Stimulated activated naive CD8-positive, alpha-beta T cell treated with anti-CD3 and anti-CD28 coated beads, Interleukin-15, Interleukin-2, amounts not matched to agents 100 U/mL and 50 U/mL, for 24 hours (primary cell): ENCODE measurements around the gene OR11L1.

Source experiments
- ATAC-seq: fragments of 150-1000 bp; cut with Tn5 transposase; one replicate; pipeline ENCODE4 v1.10.0; 2021
- DNase-seq: peaks from one replicate; pipeline ENCODE4 v3.0.0; 2021

OR11L1 gene, protein sequence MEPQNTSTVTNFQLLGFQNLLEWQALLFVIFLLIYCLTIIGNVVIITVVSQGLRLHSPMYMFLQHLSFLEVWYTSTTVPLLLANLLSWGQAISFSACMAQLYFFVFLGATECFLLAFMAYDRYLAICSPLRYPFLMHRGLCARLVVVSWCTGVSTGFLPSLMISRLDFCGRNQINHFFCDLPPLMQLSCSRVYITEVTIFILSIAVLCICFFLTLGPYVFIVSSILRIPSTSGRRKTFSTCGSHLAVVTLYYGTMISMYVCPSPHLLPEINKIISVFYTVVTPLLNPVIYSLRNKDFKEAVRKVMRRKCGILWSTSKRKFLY

DNA sequence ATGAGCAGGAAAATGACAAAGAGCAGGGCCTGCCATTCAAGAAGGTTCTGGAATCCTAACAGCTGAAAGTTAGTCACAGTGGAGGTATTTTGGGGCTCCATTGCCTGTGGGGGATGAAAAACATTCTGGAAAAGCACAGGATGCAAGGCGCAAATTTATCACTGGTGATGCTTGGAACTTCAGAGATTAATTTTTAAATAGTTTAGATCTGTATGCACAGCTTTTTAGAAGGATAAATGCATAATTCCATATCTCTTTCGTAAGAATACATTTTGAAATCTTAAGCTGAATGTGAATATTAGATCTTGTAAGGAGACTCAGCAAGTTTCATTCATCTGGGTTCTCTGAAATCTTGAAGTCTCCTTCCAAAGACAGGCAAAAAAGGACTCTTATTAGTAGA is at the start of gene OR11L1:
Gene OR11L1 (minus strand): TSS at position 101 of the 400 bp plus-strand sequence. CDS start 0 bp downstream, at position 101.
- no peak for DNase-seq
- no peak for ATAC-seq

DNA sequence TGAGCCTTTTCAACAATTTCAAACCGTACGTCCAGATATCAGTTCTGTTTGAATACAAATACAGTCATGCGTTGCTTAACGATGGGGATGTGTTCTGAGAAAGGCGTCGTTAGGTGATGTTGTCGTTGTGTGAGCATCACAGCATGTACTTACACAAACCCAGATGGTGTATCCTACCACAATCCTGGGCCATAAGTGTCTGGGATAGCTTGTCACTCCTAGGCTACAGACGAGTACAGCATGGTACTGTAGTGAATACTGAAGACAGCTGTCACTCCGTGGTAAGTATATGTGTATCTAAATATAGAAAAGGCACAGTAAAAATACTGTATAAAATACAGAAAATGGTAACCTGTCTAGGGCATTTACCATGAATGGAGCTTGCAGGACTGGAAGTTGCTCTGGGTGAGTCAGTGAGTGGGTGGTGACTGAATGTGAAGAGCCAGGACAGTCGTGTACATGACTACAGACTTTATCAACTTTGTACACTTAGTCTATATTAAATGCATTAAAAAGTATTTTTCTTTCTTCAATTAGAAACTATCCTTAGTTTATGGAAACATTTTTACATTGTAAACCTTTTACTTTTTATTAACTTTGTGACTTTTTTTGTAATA is 43.2 kb upstream of the OR11L1 start:
- no peak for ATAC-seq
- no peak for DNase-seq

DNA sequence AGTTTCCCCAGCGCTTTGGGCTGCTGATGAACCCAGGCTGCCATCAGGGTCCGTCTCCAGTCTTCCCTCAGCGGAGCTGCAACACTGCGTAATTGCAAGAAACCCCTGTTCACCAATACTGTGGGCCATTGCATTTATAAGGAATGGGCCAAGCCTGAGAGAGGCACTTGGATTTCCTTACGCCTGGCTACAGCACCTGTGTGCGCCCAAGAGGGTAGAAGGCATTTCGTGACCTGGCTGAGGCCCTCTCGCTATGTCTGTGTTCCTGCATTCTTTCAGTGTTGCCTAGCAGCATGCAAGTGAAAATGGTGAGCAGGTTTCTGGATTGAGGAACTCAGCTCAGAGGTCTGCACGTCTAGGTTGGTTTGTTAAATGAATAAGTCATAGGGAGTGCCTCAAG is 41.6 kb upstream of the OR11L1 start:
- no peak for ATAC-seq
- no peak for DNase-seq

DNA sequence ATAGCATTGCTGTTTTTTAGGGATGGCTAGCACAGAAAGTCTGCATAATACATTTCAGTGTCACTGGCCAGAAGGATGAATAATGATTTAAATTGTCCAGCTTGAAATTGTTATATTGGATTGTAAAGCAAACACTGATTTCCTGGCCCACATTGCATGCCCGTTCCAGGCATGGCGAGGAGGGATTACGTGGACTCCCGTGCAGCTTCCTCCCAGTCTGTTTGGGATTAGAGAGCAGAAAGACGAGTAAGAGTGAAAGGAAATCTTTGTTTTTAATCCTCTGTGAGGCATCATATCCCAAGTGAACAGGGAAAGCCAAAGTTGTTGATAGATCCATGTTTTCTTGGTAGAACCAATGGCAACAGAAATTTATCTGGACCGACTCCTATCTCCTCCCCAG is 23.7 kb upstream of the OR11L1 start:
- ATAC-seq, result no peak
- no peak for DNase-seq

DNA sequence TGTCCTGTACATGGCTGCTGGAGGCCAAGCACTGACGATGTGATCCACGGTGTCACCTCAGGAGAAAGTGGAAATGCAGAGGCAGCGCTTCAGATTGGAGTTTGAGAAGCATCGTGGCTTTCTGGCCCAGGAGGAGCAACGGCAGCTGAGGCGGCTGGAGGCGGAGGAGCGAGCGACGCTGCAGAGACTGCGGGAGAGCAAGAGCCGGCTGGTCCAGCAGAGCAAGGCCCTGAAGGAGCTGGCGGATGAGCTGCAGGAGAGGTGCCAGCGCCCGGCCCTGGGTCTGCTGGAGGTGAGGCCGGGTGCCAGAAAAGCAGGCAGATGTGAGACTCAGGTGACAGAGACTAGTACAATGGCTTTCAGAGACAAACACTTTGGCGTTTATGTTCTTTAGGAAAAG is 22.9 kb upstream of the OR11L1 start:
- DNase-seq, result no peak
- no peak for ATAC-seq

DNA sequence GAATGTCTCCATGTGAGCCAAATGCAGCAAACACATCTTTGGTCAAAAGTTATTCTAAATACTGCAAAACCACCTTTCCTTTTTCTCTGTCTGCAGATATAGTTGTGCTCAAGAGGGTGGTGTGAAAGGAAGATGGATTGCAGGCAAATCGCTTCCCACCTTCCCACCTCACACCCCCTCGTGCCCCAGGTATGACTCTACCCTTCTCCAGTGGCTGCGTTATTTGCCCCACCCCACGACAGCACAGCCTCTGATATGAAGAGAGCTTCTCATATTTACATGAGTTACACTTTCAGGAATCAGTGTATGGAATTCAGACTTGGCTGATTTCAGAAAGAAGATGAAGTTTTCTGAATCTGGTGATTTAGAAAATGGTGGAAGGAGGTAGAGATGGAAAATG is 21.1 kb upstream of the OR11L1 start:
- no peak for DNase-seq
- ATAC-seq, result no peak

DNA sequence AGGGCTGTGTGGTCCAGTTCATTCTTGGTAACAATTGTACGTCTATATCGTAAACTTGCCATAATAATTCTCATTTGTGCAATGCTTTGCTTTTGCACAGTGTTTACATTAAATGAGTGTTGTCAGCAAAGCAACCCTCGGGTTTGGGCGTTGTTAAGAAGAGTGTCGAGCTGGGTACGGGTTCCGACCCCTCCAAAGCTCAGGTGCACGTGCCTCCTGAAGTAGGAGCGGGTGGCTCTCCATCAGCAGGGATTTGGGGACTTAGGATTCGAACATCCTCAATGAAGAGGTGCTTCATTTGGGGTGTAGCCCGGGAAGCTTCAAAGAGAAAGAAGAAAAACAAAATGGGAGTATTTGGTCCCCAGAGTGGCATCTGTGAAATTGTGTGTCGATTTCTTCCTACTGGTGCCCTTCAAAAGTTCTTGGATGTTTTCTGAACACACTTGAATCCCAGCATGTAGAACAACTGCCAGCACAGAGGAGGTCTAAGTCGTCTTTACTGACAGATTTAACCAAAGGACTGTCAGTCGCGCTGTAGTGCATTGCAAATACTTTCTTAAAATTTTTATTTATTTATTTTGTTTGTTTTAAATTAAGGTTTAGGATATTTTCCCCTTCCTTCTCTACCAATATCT is 16.4 kb upstream of the OR11L1 start:
- DNase-seq (no peak), ATAC-seq (no peak)

DNA sequence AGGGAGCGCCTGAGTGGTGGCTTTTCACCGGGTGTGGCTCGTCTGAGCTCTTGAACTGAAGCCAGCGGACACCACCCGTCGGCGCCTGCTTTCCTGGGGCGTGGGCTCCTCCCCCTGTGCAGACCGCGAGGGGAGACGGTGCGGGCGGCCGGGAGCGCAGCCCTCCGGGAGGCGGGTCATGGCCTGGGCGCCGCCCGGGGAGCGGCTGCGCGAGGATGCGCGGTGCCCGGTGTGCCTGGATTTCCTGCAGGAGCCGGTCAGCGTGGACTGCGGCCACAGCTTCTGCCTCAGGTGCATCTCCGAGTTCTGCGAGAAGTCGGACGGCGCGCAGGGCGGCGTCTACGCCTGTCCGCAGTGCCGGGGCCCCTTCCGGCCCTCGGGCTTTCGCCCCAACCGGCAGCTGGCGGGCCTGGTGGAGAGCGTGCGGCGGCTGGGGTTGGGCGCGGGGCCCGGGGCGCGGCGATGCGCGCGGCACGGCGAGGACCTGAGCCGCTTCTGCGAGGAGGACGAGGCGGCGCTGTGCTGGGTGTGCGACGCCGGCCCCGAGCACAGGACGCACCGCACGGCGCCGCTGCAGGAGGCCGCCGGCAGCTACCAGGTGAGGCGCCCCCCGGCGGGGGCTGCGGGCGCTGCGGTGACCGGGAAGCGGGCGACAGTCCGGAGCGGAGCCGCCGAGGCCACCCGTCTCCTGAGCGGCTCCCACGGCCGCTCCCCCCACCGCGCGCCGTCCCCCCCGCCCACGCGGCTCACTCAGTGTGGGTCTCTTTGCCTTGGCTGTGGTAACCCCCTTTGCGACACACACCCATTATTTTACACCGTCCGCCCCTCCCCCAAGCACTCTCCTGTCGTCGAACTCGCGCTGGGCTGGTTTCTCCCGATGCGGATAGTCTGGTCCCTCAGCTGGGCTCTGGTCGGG is 15.6 kb upstream of the OR11L1 start, which contains the start of gene TRIM58:
Gene TRIM58 (plus strand): TSS at position 119 of the 916 bp plus-strand sequence. CDS start 60 bp downstream, at position 179.
- ATAC-seq (peak; percentile 82), DNase-seq (peak; percentile 50)

DNA sequence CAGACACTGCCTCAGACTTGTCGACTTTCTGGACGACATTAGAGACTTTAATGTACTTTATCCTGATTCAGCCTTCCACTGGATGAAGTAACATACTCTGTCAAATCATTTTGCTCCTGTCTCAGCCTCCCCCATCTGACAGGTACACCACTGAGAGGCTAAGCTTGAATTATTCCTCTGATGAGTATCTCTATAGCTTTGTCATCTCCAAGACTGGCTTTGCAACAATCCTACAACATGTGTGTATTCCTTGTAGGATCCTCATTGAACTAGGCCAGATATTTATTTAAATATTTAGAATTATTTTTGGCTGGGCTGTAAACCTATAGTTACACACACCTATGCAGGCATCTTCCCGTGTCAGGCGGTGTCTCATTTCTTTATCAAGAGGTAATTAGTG is 14.2 kb upstream of the OR11L1 start:
- no peak for DNase-seq
- no peak for ATAC-seq

DNA sequence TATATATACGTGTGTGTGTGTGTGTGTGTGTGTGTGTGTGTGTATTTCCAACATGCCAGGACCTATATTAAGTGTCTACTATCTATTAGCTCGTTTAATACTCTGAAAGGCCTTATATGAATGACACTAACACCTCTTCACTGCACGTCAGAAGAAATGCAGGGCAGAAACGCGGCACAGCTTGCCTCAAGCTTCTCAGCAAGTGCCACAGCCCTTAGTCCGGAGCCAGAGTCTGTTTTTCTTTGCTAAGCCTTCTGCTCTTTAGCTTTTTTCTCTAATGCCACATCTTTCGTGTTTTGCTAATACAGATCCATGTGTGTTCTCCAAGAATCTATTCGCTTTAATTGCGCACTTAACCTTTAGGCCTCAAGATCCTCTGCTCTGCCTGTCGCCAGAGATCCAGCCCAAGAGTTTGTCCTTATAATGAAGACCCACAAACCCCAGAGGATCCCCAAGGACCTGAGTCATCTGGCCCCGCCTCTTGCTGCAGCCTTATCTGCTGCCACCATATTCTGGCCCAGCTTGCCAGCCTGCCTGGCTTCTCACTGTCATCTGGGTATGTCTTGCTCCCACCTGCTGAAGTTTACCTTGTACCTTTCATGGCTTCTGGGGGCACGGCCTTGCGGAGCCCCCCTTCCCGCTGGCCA is 13.3 kb upstream of the OR11L1 start:
- ATAC-seq (no peak), DNase-seq (no peak)

DNA sequence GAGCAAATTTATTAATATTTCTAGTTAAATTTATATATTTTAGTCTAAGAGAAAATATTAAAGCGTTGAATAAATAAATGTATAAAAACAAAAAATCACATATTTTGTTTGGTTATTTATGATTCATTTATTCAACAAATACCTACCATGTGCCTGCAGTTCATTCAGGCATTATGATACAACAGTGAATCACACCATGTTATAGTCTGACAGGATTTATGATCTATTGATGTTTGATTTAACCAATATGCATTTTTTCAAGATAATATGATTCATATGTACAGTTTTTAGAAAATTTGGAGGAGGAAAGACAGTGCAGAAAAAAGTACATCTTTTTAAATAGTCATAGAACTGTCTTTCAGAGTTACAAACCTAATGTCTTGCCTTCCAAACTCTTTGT is 7.9 kb upstream of the OR11L1 start:
- no peak for DNase-seq
- ATAC-seq, result no peak

DNA sequence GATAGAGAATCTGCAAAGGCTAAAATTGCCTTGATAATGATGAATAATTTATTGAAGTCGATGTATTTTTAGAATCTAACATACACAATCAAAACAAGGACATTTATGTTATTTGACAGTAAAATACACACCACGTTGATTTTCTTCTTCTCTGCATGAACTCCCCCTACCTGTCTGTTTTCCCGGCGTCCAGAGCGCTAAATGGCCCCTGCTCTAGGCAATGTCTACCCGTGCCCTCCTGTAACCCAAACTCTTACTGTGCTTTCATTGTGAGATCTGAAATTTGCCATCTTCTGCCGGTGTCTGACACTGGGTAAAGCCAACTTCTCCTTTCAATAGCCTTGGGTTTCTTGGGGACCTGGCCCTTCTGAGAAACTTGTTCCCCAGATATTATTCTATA is 6.7 kb upstream of the OR11L1 start:
- DNase-seq, result no peak
- no peak for ATAC-seq

DNA sequence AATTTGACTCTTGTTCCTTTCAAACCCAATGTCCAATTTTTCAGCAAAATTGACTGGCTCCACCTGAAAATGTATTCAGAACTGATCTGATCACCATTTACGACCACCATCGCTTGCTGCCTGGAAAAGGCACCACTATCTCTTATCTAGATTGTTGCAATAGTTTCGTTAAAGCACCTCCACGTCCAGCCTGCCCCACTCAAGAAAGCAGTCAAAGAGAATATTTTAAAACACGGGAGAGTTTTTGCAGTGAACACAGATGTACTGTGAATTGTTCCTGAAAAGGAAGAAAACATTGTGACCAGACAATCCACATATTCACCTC is 4.0 kb upstream of the OR11L1 start:
- ATAC-seq (no peak), DNase-seq (no peak)

DNA sequence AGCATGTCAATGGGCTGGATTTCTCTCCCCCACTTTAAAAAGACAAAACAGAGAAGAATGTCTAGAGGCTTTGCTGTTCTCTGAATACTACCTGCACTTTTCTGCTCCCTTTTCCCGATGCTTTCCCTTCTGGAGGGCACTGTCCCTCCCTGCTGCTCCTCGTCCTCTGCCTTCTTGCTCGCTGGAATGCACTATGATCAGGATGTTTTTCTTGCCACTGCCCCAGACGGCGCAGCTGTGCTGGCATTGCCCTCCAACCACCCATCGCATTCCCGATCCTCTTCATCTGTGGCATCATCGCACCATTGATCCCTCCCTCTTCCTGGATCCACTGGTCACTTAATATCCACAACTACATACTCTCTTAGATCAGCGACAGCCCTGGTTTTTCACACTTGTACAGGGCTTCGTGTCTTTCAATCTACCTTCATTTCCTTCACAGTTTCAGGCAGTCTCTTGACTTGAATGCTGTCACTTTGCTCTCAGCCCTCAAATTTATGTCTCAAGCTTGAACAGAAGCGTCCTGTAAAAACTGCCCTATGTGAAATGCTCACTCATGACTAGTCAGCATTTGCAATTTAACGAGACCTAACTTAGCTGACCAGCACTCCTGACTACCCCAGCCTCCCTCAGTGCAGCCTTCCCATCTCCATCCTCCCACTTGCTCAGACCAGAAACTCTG is 3.5 kb upstream of the OR11L1 start:
- no peak for DNase-seq
- ATAC-seq, result no peak

DNA sequence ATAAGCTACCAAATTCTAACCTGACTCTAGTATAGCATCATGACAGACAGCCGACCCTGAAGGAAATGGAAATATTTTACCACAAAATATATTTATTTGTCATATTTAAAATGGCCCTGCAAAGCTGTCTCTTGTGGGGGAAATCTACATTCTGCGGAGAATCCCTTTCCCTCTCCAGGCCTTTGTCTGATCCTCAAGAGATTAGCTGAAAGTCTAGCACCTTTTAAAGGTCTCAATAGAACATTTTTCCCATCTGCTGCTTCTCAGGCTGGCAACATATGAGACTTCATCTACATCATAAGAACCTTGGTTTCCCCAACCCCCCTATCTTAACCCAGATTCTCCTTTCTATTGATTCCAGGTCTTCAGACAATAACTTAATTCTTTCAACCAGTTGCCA is 1.7 kb upstream of the OR11L1 start:
- no peak for DNase-seq

DNA sequence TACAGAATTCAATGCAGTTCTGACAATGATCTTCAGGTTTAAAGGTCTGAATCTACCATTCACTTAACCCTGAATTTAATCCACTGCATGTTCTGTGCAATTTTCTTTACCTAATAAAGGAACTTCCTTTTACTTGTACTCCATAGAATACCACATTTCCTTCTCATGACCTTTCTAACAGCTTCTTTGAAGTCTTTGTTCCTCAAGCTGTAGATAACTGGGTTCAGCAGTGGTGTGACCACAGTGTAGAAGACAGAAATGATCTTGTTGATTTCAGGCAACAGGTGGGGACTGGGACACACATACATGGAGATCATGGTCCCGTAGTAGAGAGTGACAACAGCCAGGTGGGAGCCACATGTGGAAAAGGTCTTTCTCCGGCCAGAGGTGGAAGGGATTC is 878 bp downstream of the OR11L1 start:
- DNase-seq (no peak), ATAC-seq (no peak)

More for the DNA sequence above, 1.7 kb upstream of the OR11L1 start:
- ATAC-seq, result no peak

DNA sequence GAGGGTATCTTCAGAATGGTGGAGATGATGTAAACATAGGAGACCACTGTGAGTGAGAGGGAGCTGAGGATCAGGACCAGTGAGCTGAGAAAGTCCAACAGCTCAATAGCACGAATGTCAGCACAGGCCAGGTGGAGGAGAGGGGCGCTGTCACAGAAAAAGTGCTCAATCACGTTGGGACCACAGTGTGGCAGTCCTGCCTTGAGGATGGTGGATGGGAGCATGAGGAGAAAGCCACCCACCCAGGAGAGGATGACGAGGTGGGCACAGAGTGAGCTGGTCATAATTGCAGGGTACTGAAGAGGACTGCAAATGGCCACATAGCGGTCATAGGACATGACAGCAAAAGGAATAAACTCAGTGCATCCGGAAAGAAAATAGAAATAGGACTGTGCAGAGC is 8.1 kb downstream of the OR11L1 start:
- DNase-seq (no peak), ATAC-seq (no peak)

DNA sequence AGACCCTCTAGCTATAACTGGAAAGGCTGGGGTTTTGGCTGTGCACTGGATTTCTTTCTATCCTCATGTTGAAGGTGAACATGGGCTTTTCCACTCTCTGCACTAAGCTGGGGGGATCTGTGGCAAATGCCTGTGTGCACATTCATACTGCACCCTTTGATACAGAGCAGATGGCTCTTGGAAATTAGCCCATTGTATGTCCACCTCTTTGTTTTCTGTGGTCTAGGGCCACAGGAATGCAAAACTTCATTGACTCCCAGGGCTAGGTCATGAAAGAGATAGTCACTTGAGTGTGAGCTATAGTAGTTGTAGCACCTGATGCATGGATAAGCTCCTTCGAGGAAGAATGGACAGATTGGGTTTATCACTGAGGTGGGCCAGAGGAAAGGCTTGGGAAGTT is 12.0 kb downstream of the OR11L1 start:
- DNase-seq, result no peak
- no peak for ATAC-seq

DNA sequence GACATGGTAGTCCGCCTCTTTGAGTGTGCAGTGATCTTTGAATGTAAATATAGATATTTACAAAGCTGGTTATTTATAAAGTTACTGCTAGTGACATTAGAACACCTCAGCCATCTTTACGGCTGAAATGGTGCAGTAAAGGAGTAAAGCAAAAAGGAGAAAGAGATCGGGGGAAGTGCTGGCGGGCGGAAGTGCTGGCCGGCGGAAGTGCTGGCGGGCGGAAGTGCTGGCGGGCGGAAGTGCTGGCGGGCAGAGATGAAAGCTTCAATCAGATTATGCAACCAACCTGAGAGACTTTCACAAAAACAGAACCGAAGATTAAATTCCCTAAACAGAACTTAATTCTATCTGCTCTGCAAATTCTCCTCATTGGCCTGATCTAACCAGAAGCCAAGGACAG is 16.3 kb downstream of the OR11L1 start:
- DNase-seq, result no peak
- no peak for ATAC-seq

DNA sequence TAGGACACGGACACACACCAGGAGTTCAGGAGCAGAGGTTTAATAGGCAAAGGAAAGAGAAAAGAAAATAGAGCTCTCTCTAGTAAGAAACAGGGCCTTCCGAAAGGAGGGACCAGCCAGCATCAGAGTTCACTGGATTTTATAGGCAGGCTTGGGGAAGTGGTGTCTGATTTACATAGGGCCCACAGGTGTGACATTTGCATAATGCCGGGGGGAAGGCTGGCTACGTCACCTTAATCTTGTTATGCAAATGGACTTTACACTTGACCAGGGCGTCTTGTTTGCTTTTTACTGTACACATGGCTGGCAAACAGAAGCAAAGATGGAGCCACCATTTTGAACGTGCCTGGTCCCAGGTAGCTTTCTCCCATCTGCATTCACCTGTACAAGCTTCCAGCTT is 17.7 kb downstream of the OR11L1 start, which contains the start of gene OR14A16:
Gene OR14A16 (minus strand): TSS at position 97 of the 400 bp plus-strand sequence. CDS start 8,390 bp downstream, outside the sequence.
- DNase-seq (no peak), ATAC-seq (no peak)

DNA sequence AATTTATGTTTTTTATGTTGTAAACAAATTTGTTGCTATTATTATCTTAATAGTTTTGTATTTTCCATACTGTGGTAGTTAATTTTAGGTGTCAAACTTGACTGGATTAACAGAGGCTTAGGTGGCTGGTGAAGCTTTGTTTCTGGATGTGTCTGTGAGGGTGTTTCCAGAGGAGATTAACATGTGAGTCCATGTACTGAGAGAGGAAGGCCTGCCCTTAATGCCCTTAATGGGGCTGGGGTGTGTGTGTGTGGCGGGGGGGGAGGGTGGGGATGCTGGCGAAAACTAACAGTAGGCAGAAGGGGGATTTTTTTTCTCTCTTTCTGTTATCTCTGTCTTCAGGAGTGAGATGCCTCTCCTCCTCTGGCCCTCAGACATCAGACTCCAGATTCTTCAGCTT is 19.6 kb downstream of the OR11L1 start:
- DNase-seq, result no peak
- no peak for ATAC-seq
